Measurements from ENCODE around the gene C1QTNF2. TPM values are rescaled to one million over a fixed set of nuclear protein-coding genes. Genes with fewer than 3 reads are reported as not detected.

The C1QTNF2 gene
- total and polyA plus RNA-seq, 2 of the 13 experiments (the other 11 are each of a cell fraction or from before 2014, with no cell fraction given), result not detected

DNA sequence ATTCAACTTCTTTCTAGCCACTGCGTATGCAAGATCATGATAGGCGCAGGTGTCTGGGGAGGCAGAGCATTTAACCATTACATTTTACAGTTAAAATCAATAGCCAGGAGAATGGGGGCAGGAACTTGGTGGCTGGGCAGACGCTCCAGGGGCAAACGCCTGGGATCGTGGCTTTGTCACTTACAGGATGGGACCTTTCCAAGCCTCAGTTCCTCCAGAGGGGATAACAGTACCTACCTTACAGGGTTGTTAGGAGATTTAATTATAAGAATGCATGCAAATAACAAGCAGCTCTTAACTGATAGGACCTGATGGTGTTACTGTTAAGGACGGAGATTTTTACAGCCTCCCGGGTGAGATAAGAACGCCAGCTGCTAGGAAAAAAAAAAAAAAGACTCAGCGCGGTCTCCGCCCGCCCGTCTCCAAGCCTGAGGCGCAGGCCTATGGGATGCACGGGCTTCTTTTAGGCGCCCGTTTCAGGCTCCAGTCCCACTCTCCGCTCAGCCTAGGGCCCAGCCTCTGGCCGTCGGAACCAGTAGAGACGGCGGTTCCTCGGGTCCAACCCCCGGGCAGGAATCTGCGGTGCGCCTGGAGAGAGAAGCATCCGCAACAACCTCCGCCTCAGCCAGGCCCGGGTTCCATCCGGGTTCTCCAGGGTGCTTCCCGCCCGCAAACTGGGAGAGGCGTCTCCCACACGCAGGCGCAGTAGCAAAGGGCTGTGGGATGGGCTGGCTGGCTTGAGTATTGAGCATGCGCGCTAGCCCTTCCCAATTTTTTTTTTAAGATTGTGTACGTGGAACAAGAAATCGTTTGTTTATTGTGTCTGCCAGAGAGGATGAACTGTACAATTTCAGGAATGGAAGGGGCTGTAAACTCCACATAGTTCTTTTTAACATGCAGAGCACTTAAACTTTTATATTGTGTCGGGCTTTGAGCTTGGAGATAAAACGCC, 29.3 kb upstream of the C1QTNF2 start, which contains the start of gene FAM200C (continued):
- TF ChIP-seq ZNF749 (CRISPR knock-in tag; IDR thresholded peaks at IDR 0.05; ENCODE audit: borderline replicate concordance) (peak; percentile 65; the same call in 1 of the 2 replicates), DPF2 (CRISPR knock-in tag; IDR thresholded peaks at IDR 0.05; ENCODE audit: borderline replicate concordance, low read depth) (no peak), HOXA3 (CRISPR knock-in tag; IDR thresholded peaks at IDR 0.05) (0 out of 2 replicates have a peak, but pooled peaks have one; percentile 8), SRF (IDR thresholded peaks at IDR 0.05; ENCODE audit: low read depth, low read length) (no peak), NFYC (CRISPR knock-in tag; IDR thresholded peaks at IDR 0.05) (no peak), ZNF816 (CRISPR knock-in tag; IDR thresholded peaks at IDR 0.05; ENCODE audit: borderline replicate concordance) (no peak), ZNF644 (CRISPR knock-in tag; IDR thresholded peaks at IDR 0.05; ENCODE audit: low read depth) (no peak), ZNF20 (CRISPR knock-in tag; IDR thresholded peaks at IDR 0.05) (0 out of 2 replicates have a peak, but pooled peaks have one; percentile 49), STAT5B (CRISPR knock-in tag; IDR thresholded peaks at IDR 0.05) (no peak), KAT7 (CRISPR knock-in tag; IDR thresholded peaks at IDR 0.05; ENCODE audit: borderline replicate concordance) (peak; percentile 62; the same call in 1 of the 2 replicates), ZNF260 (CRISPR knock-in tag; IDR thresholded peaks at IDR 0.05; ENCODE audit: borderline replicate concordance, low read depth) (no peak)
- TF ChIP-seq, protein P1, sequence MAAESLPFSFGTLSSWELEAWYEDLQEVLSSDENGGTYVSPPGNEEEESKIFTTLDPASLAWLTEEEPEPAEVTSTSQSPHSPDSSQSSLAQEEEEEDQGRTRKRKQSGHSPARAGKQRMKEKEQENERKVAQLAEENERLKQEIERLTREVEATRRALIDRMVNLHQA (CRISPR knock-in tag; IDR thresholded peaks at IDR 0.05), result no peak
- TF ChIP-seq, protein P2, sequence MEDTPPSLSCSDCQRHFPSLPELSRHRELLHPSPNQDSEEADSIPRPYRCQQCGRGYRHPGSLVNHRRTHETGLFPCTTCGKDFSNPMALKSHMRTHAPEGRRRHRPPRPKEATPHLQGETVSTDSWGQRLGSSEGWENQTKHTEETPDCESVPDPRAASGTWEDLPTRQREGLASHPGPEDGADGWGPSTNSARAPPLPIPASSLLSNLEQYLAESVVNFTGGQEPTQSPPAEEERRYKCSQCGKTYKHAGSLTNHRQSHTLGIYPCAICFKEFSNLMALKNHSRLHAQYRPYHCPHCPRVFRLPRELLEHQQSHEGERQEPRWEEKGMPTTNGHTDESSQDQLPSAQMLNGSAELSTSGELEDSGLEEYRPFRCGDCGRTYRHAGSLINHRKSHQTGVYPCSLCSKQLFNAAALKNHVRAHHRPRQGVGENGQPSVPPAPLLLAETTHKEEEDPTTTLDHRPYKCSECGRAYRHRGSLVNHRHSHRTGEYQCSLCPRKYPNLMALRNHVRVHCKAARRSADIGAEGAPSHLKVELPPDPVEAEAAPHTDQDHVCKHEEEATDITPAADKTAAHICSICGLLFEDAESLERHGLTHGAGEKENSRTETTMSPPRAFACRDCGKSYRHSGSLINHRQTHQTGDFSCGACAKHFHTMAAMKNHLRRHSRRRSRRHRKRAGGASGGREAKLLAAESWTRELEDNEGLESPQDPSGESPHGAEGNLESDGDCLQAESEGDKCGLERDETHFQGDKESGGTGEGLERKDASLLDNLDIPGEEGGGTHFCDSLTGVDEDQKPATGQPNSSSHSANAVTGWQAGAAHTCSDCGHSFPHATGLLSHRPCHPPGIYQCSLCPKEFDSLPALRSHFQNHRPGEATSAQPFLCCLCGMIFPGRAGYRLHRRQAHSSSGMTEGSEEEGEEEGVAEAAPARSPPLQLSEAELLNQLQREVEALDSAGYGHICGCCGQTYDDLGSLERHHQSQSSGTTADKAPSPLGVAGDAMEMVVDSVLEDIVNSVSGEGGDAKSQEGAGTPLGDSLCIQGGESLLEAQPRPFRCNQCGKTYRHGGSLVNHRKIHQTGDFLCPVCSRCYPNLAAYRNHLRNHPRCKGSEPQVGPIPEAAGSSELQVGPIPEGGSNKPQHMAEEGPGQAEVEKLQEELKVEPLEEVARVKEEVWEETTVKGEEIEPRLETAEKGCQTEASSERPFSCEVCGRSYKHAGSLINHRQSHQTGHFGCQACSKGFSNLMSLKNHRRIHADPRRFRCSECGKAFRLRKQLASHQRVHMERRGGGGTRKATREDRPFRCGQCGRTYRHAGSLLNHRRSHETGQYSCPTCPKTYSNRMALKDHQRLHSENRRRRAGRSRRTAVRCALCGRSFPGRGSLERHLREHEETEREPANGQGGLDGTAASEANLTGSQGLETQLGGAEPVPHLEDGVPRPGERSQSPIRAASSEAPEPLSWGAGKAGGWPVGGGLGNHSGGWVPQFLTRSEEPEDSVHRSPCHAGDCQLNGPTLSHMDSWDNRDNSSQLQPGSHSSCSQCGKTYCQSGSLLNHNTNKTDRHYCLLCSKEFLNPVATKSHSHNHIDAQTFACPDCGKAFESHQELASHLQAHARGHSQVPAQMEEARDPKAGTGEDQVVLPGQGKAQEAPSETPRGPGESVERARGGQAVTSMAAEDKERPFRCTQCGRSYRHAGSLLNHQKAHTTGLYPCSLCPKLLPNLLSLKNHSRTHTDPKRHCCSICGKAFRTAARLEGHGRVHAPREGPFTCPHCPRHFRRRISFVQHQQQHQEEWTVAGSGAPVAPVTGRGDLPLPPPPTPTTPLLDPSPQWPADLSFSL (CRISPR knock-in tag; IDR thresholded peaks at IDR 0.05), result no peak
- TF ChIP-seq, protein P3, sequence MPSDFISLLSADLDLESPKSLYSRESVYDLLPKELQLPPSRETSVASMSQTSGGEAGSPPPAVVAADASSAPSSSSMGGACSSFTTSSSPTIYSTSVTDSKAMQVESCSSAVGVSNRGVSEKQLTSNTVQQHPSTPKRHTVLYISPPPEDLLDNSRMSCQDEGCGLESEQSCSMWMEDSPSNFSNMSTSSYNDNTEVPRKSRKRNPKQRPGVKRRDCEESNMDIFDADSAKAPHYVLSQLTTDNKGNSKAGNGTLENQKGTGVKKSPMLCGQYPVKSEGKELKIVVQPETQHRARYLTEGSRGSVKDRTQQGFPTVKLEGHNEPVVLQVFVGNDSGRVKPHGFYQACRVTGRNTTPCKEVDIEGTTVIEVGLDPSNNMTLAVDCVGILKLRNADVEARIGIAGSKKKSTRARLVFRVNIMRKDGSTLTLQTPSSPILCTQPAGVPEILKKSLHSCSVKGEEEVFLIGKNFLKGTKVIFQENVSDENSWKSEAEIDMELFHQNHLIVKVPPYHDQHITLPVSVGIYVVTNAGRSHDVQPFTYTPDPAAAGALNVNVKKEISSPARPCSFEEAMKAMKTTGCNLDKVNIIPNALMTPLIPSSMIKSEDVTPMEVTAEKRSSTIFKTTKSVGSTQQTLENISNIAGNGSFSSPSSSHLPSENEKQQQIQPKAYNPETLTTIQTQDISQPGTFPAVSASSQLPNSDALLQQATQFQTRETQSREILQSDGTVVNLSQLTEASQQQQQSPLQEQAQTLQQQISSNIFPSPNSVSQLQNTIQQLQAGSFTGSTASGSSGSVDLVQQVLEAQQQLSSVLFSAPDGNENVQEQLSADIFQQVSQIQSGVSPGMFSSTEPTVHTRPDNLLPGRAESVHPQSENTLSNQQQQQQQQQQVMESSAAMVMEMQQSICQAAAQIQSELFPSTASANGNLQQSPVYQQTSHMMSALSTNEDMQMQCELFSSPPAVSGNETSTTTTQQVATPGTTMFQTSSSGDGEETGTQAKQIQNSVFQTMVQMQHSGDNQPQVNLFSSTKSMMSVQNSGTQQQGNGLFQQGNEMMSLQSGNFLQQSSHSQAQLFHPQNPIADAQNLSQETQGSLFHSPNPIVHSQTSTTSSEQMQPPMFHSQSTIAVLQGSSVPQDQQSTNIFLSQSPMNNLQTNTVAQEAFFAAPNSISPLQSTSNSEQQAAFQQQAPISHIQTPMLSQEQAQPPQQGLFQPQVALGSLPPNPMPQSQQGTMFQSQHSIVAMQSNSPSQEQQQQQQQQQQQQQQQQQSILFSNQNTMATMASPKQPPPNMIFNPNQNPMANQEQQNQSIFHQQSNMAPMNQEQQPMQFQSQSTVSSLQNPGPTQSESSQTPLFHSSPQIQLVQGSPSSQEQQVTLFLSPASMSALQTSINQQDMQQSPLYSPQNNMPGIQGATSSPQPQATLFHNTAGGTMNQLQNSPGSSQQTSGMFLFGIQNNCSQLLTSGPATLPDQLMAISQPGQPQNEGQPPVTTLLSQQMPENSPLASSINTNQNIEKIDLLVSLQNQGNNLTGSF (CRISPR knock-in tag; IDR thresholded peaks at IDR 0.05), result no peak
